ENCODE measurements around the gene CLIP4.
A peak's percentile ranks its signal among the peaks of the same experiment; 100 is the strongest.

Gene CLIP4

GRCh38 chr2:29114946-29115609 is at the start of gene CLIP4:
TSS of gene CLIP4 (plus strand) at chr2:29115415. CDS start at chr2:29121389, 5,974 bp downstream.
- no peak for DNase-seq (ENCODE audit: low read depth)
- TF ChIP-seq CTCF (IDR thresholded peaks at IDR 0.05; ENCODE audit: control insufficient read depth, extremely low read depth, insufficient read depth) = no peak
- peak within 1 kb of the TSS; percentile 48 for H3K4me3 ChIP-seq (ENCODE audit: low read depth, low read length)

- no peak overlapping the region for H3K4me3 ChIP-seq (ENCODE audit: low read depth, low read length)
- TF ChIP-seq CTCF (IDR thresholded peaks at IDR 0.05; ENCODE audit: control insufficient read depth, extremely low read depth, insufficient read depth) = no peak
- no peak for DNase-seq (ENCODE audit: low read depth)
Measured at GRCh38 chr2:29066271-29066860, 48.8 kb upstream of the CLIP4 start.

GRCh38 chr2:29066997-29067605 is 48.1 kb upstream of the CLIP4 start:
- H3K4me3 ChIP-seq (ENCODE audit: low read depth, low read length) = no peak overlapping the region
- DNase-seq (ENCODE audit: low read depth) = no peak
- no peak for TF ChIP-seq CTCF (IDR thresholded peaks at IDR 0.05; ENCODE audit: control insufficient read depth, extremely low read depth, insufficient read depth)

- H3K4me3 ChIP-seq (ENCODE audit: low read depth, low read length) = no peak overlapping the region
- no peak for DNase-seq (ENCODE audit: low read depth)
- no peak for TF ChIP-seq CTCF (IDR thresholded peaks at IDR 0.05; ENCODE audit: control insufficient read depth, extremely low read depth, insufficient read depth)
Measured at GRCh38 chr2:29068513-29068912, 46.7 kb upstream of the CLIP4 start.

GRCh38 chr2:29070526-29070925 is 44.7 kb upstream of the CLIP4 start:
- no peak overlapping the region for H3K4me3 ChIP-seq (ENCODE audit: low read depth, low read length)
- no peak for TF ChIP-seq CTCF (IDR thresholded peaks at IDR 0.05; ENCODE audit: control insufficient read depth, extremely low read depth, insufficient read depth)
- no peak for DNase-seq (ENCODE audit: low read depth)

GRCh38 chr2:29071032-29071975 is 43.9 kb upstream of the CLIP4 start:
- TF ChIP-seq CTCF (IDR thresholded peaks at IDR 0.05; ENCODE audit: control insufficient read depth, extremely low read depth, insufficient read depth) = no peak

More at GRCh38 chr2:29071032-29071975, 43.9 kb upstream of the CLIP4 start:
- no peak for DNase-seq (ENCODE audit: low read depth)
- no peak overlapping the region for H3K4me3 ChIP-seq (ENCODE audit: low read depth, low read length)
